OCI-LY1 (cell line): ENCODE data around the gene SOCS6.

Experiments
- H2AFZ ChIP-seq: fragments of 200-600 bp; sonication (generic), shearing (Covaris generic); 2 replicates; pipeline ENCODE4 v1.6.0; 2014; ENCODE audit warnings: antibody characterized with exemption, mild to moderate bottlenecking, low read length
- H3F3A ChIP-seq: fragments of 200-600 bp; sonication (generic), shearing (Covaris generic); 2 replicates; pipeline ENCODE4 v1.6.0; 2014; ENCODE audit warnings: mild to moderate bottlenecking, antibody characterized with exemption, low read length, moderate library complexity; ENCODE audit not compliant: insufficient read depth
- H3K27ac ChIP-seq: fragments of 200-600 bp; sonication (generic); 2 replicates; pipeline ENCODE4 v1.5.1; 2014; ENCODE audit warnings: low read length, mixed run types, mild to moderate bottlenecking, low read depth; ENCODE audit not compliant: poor library complexity, severe bottlenecking
- H3K27me3 ChIP-seq: fragments of 200-600 bp; sonication (generic); 2 replicates; pipeline ENCODE4 v1.6.0; 2014; ENCODE audit warnings: antibody characterized with exemption, mild to moderate bottlenecking, low read length, moderate library complexity; ENCODE audit not compliant: insufficient read depth
- H3K36me3 ChIP-seq: fragments of 200-600 bp; sonication (generic); 2 replicates; pipeline ENCODE4 v1.6.1; 2014; ENCODE audit warnings: mild to moderate bottlenecking, antibody characterized with exemption, low read length, moderate library complexity, mixed read lengths; ENCODE audit not compliant: insufficient read depth
- H3K4me1 ChIP-seq: fragments of 200-600 bp; sonication (generic); 2 replicates; pipeline ENCODE4 v1.5.1; 2014; ENCODE audit warnings: mild to moderate bottlenecking, low read length, moderate library complexity; ENCODE audit not compliant: insufficient read depth, severe bottlenecking
- H3K4me2 ChIP-seq: fragments of 200-600 bp; sonication (generic), shearing (Covaris generic); 2 replicates; pipeline ENCODE4 v1.6.1; 2014; ENCODE audit warnings: low read length
- H3K4me3 ChIP-seq: fragments of 200-600 bp; sonication (generic); 2 replicates; pipeline ENCODE4 v1.5.1; 2014; ENCODE audit warnings: low read length, low read depth, mild to moderate bottlenecking, mixed read lengths; ENCODE audit not compliant: poor library complexity, severe bottlenecking
- H3K79me2 ChIP-seq: fragments of 200-600 bp; shearing (Covaris generic); 2 replicates; pipeline ENCODE4 v1.6.1; 2016; ENCODE audit warnings: mixed run types, low read length, mixed read lengths; ENCODE audit not compliant: insufficient read depth
- H3K9ac ChIP-seq: fragments of 200-600 bp; sonication (generic), shearing (Covaris generic); 2 replicates; pipeline ENCODE4 v1.6.1; 2014; ENCODE audit warnings: mild to moderate bottlenecking, low read length, mixed read lengths
- H3K9me2 ChIP-seq: fragments of 200-600 bp; sonication (generic), shearing (Covaris generic); 2 replicates; pipeline ENCODE4 v1.6.1; 2014; ENCODE audit warnings: low read depth, mild to moderate bottlenecking, low read length, mixed read lengths
- H3K9me3 ChIP-seq: fragments of 200-600 bp; shearing (Covaris generic); 2 replicates; pipeline ENCODE4 v1.6.1; 2014; ENCODE audit warnings: low read length, mixed read lengths
- H4K20me1 ChIP-seq: fragments of 200-600 bp; sonication (generic), shearing (Covaris generic); 2 replicates; pipeline ENCODE4 v1.6.0; 2016; ENCODE audit warnings: mild to moderate bottlenecking, low read length; ENCODE audit not compliant: insufficient read depth
- EZH2 ChIP-seq: fragments of 200-600 bp; sonication (generic), shearing (Covaris generic); IDR thresholded peaks from 2 replicates; pipeline ENCODE4 v1.8.0; 2017; ENCODE audit warnings: borderline replicate concordance, mixed run types, mild to moderate bottlenecking, antibody characterized with exemption, low read length, moderate library complexity, mixed read lengths
- TF ChIP-seq, protein P1 (sequence below): fragments of 200-600 bp; sonication (generic), shearing (Covaris generic); IDR thresholded peaks from 2 replicates; pipeline ENCODE4 v1.5.1; 2017; ENCODE audit warnings: mild to moderate bottlenecking, antibody characterized with exemption, low read length, moderate library complexity, mixed read lengths

The SOCS6 gene

DNA sequence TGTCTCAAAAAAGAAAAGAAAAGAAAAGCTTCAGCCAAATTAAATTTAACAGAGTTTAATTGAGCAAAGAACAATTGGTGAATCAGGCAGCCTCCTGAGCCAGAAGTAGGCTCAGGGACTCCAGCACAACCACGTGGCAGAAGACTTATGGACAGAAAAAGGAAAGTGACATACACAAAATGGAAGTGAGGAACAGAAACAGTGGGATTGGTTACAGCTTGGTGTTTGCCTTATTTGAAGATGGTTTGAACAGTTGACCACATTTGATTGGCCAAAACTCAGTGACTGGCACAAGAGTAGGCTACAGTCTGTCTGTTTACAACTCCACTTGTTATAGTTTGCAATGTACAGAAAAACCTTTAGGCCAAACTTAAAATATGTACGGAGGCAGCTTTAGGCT, 83.1 kb downstream of the SOCS6 start:
- no peaks in the 10 kb centered on the region for H3F3A ChIP-seq
- TF ChIP-seq EZH2, result no peak
- TF ChIP-seq, protein P1, sequence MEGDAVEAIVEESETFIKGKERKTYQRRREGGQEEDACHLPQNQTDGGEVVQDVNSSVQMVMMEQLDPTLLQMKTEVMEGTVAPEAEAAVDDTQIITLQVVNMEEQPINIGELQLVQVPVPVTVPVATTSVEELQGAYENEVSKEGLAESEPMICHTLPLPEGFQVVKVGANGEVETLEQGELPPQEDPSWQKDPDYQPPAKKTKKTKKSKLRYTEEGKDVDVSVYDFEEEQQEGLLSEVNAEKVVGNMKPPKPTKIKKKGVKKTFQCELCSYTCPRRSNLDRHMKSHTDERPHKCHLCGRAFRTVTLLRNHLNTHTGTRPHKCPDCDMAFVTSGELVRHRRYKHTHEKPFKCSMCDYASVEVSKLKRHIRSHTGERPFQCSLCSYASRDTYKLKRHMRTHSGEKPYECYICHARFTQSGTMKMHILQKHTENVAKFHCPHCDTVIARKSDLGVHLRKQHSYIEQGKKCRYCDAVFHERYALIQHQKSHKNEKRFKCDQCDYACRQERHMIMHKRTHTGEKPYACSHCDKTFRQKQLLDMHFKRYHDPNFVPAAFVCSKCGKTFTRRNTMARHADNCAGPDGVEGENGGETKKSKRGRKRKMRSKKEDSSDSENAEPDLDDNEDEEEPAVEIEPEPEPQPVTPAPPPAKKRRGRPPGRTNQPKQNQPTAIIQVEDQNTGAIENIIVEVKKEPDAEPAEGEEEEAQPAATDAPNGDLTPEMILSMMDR, result no peak
- no peak overlapping the region for H3K27ac ChIP-seq
- no peaks in the 10 kb centered on the region for H3K27me3 ChIP-seq
- no peak overlapping the region for H3K4me3 ChIP-seq
- no peak overlapping the region for H2AFZ ChIP-seq
- no peaks in the 10 kb centered on the region for H3K36me3 ChIP-seq
- no peaks in the 10 kb centered on the region for H3K9me3 ChIP-seq
- no peak overlapping the region for H3K9ac ChIP-seq
- no peaks in the 10 kb centered on the region for H3K4me1 ChIP-seq
- H3K4me2 ChIP-seq, result no peak overlapping the region
- no peaks in the 10 kb centered on the region for H4K20me1 ChIP-seq
- H3K9me2 ChIP-seq, result no peaks in the 10 kb centered on the region
- no peaks in the 10 kb centered on the region for H3K79me2 ChIP-seq

DNA sequence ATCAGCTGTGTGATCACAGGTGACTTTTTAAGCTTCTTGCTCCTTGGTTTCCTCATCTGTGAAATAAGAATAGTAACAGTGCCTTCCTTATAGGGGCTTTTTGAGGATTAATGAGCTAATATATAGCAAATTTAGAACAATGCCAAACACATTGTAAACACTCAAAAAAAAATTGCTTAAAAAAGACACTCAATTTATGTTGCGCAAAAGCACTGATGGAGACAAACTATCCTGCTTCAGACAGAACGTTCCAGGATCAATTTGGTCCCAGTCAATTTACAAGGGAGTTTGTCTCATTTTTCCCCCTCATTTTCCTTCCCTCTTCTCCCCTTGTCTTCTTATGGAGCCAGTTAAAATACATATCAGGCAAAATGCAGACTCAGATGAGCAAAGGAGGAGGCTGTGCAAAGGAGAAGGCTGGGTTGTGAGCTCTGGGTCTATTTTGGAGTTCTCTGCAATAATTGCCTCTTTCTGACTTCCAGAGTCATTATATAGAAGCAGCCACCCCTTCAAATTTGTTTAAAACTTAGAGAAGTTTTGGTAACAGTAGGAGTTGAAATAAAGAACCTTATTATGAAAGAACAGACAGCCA, 83.7 kb downstream of the SOCS6 start:
- Histone ChIP-seq H3K4me1 (no peaks in the 10 kb centered on the region), H2AFZ (no peak overlapping the region), H3K9me2 (no peaks in the 10 kb centered on the region), H4K20me1 (no peaks in the 10 kb centered on the region), H3K27me3 (no peaks in the 10 kb centered on the region), H3K4me3 (no peak overlapping the region), H3K27ac (no peak overlapping the region), H3K9ac (no peak overlapping the region), H3F3A (no peaks in the 10 kb centered on the region), H3K9me3 (no peaks in the 10 kb centered on the region), H3K36me3 (no peaks in the 10 kb centered on the region), H3K79me2 (no peaks in the 10 kb centered on the region), H3K4me2 (no peak overlapping the region)
- TF ChIP-seq, protein P1, result no peak
- TF ChIP-seq EZH2, result no peak

DNA sequence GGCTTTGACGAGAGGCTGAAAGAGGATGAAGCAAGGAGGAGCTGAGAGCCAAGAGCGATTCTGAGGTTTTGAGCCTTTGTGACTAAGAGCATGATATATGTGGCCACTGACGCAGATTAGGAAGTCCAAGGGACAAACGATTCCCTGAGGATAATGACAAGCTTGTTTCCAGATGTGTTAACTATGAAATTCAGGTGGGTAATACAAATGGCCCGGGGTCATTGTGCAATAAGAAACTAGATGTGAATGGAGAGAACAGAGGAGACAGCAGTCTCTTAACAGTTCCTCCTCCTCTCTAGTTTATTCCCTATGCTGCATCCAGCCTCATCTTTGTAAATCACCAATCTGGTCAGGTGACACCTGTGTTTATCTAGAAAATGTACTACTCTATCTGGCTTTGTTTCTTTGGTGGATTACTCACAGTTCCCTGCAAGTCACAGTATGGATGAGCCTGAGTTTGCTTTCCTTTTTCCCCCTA, 84.2 kb downstream of the SOCS6 start:
- TF ChIP-seq EZH2, result no peak
- TF ChIP-seq, protein P1, result no peak
- no peaks in the 10 kb centered on the region for H3K4me1 ChIP-seq
- H3F3A ChIP-seq, result no peaks in the 10 kb centered on the region
- no peaks in the 10 kb centered on the region for H3K9me3 ChIP-seq
- no peak overlapping the region for H3K9ac ChIP-seq
- no peak overlapping the region for H3K27ac ChIP-seq
- H2AFZ ChIP-seq, result no peak overlapping the region
- no peaks in the 10 kb centered on the region for H3K27me3 ChIP-seq
- no peaks in the 10 kb centered on the region for H4K20me1 ChIP-seq
- H3K9me2 ChIP-seq, result no peaks in the 10 kb centered on the region
- no peaks in the 10 kb centered on the region for H3K36me3 ChIP-seq
- H3K79me2 ChIP-seq, result no peaks in the 10 kb centered on the region
- H3K4me2 ChIP-seq, result no peak overlapping the region
- no peak overlapping the region for H3K4me3 ChIP-seq
